A549 (cell line): Measurements from ENCODE around the gene SRPRA. TPM values are rescaled to one million over a fixed set of nuclear protein-coding genes. Genes with fewer than 3 reads are reported as not detected.

Experiments used
- ATAC-seq, 2 experiments: fragments of 200-7000 bp in 1 of 2; fragments of >200 bp in 1 of 2; cut with Nextera tagmentation in 1 of 2; cut with Tn5 transposase in 1 of 2; 3 replicates each; pipeline versions ENCODE4 v1.8.0 to v1.9.1; 2018 to 2020; ENCODE audit warnings: mild to moderate bottlenecking in 1 of 2, moderate library complexity in 1 of 2
- CTCF ChIA-PET: fragments of 300-600 bp; sonication (Branson Sonifier 250); formaldehyde crosslinking; extraction: SDS; loops from one replicate; lab custom pipeline; 2021; ENCODE audit warnings: antibody characterized with exemption, inconsistent platforms; lab: Yijun Ruan, JAX
- POLR2A ChIA-PET: fragments of 350-600 bp; formaldehyde crosslinking; extraction: SDS; loops from one replicate; lab custom pipeline; 2021; ENCODE audit warnings: antibody characterized with exemption, inconsistent platforms; lab: Yijun Ruan, JAX
- DNase-seq, 2 experiments: peaks; one replicate each; pipeline versions ENCODE4 v3.0.0 to v3.0.0-alpha.2; 2011 to 2016; ENCODE audit warnings: low read depth in 1 of 2, low spot score in 1 of 2
- FAIRE-seq: peaks from 2 replicates; lab custom pipeline; 2011; peaks lifted over from hg19 to GRCh38; lab: Jason Lieb, UNC
- H3K27ac ChIP-seq, 2 experiments: fragments of >200 bp; sonication (Bioruptor Twin); formaldehyde crosslinking; 3 replicates each; pipeline ENCODE4 v1.5.1; 2016 to 2017
- H3K4me1 ChIP-seq: fragments of >200 bp; sonication (Bioruptor Twin); formaldehyde crosslinking; 3 replicates; pipeline ENCODE4 v1.6.1; 2016
- H3K4me2 ChIP-seq: fragments of >200 bp; sonication (Bioruptor Twin); formaldehyde crosslinking; 3 replicates; pipeline ENCODE4 v1.6.1; 2016
- H3K4me3 ChIP-seq: fragments of >200 bp; sonication (Bioruptor Twin); formaldehyde crosslinking; 3 replicates; pipeline ENCODE4 v1.5.1; 2016
- H3K9me3 ChIP-seq: fragments of >200 bp; sonication (Bioruptor Twin); formaldehyde crosslinking; 3 replicates; pipeline ENCODE4 v1.6.1; 2016
- CBX2 ChIP-seq: fragments of 200-600 bp; sonication (generic); IDR thresholded peaks from 2 replicates; pipeline ENCODE4 v1.6.1; 2016; ENCODE audit warnings: low read depth, mild to moderate bottlenecking, borderline replicate concordance
- CBX8 ChIP-seq: fragments of 200-600 bp; sonication (generic); IDR thresholded peaks from 2 replicates; pipeline ENCODE4 v1.6.1; 2016
- EHF ChIP-seq: fragments of 250-450 bp; sonication (Bioruptor Pico); IDR thresholded peaks from 2 replicates; pipeline ENCODE4 v1.5.0; 2020; ENCODE audit warnings: mild to moderate bottlenecking
- FOSB ChIP-seq: fragments of 250-450 bp; sonication (Bioruptor Pico); IDR thresholded peaks from 2 replicates; pipeline ENCODE4 v1.5.0; 2020; ENCODE audit warnings: mild to moderate bottlenecking, moderate library complexity
- FOXS1 ChIP-seq: fragments of 250-450 bp; sonication (Bioruptor Pico); IDR thresholded peaks from 2 replicates; pipeline ENCODE4 v1.5.0; 2020; ENCODE audit warnings: mild to moderate bottlenecking, moderate library complexity
- GATA3 ChIP-seq: IDR thresholded peaks from 2 replicates; pipeline ENCODE4 v1.6.1; 2012; ENCODE audit warnings: borderline replicate concordance
- HDAC2 ChIP-seq: fragments of 200-600 bp; sonication (generic); IDR thresholded peaks from 2 replicates; pipeline ENCODE4 v1.6.1; 2016
- HOXA7 ChIP-seq: fragments of 250-450 bp; sonication (Bioruptor Pico); IDR thresholded peaks from 2 replicates; pipeline ENCODE4 v1.5.0; 2020; ENCODE audit warnings: mild to moderate bottlenecking, moderate library complexity
- HOXB5 ChIP-seq: fragments of 250-450 bp; sonication (Bioruptor Pico); IDR thresholded peaks from 2 replicates; pipeline ENCODE4 v1.5.0; 2020; ENCODE audit warnings: mild to moderate bottlenecking, moderate library complexity
- KDM1A ChIP-seq: fragments of 200-600 bp; sonication (generic); IDR thresholded peaks from 2 replicates; pipeline ENCODE4 v1.6.1; 2016; ENCODE audit warnings: low read depth, mild to moderate bottlenecking
- MAZ ChIP-seq: fragments of 150-350 bp; IDR thresholded peaks from 2 replicates; pipeline ENCODE4 v1.6.1; 2014; ENCODE audit warnings: antibody characterized with exemption, low read depth, low read length, borderline replicate concordance
- NR3C1 ChIP-seq: fragments of >200 bp; sonication (Bioruptor Twin); formaldehyde crosslinking; IDR thresholded peaks from 3 replicates; pipeline ENCODE4 v1.6.1; 2017
- POLR2A ChIP-seq: IDR thresholded peaks from 2 replicates; pipeline ENCODE4 v1.6.1; 2012; ENCODE audit warnings: mild to moderate bottlenecking, low read length
- RARB ChIP-seq: fragments of 250-450 bp; sonication (Bioruptor Pico); IDR thresholded peaks from 2 replicates; pipeline ENCODE4 v1.8.0; 2021; ENCODE audit warnings: mild to moderate bottlenecking, moderate library complexity
- REST ChIP-seq: fragments of 200-600 bp; sonication (generic); IDR thresholded peaks from 2 replicates; pipeline ENCODE4 v1.6.1; 2016; ENCODE audit warnings: antibody characterized with exemption, mild to moderate bottlenecking, moderate library complexity
- USF2 ChIP-seq: fragments of 450-650 bp; IDR thresholded peaks from 2 replicates; pipeline ENCODE4 v1.6.1; 2014; ENCODE audit warnings: antibody characterized with exemption
- ZC3H11A ChIP-seq: fragments of 450-650 bp; IDR thresholded peaks from 2 replicates; pipeline ENCODE4 v1.6.1; 2014; ENCODE audit warnings: antibody characterized with exemption, mild to moderate bottlenecking
- ZFP36 ChIP-seq: fragments of 450-650 bp; IDR thresholded peaks from 2 replicates; pipeline ENCODE4 v1.6.1; 2014; ENCODE audit warnings: borderline replicate concordance; ENCODE audit not compliant: partially characterized antibody
- ZNF302 ChIP-seq: fragments of 250-450 bp; sonication (Bioruptor Pico); IDR thresholded peaks from 2 replicates; pipeline ENCODE4 v1.9.0; 2021; ENCODE audit warnings: inconsistent platforms, mild to moderate bottlenecking, moderate library complexity
- WGBS: methylation state at CpG from one replicate; pipeline ENCODE4 v1.1.6; 2017; ENCODE audit errors: missing lambda C conversion rate; 5-methylcytosine and 5-hydroxymethylcytosine counted together
- polyA plus RNA-seq, 4 experiments: library from polyadenylated mRNA; depleted of rRNA in 3 of 4; stranded (reverse); fragments of >200 nt; fragmentation: RNase III in 1 of 4; extraction: RNeasy Plus Mini Kit Qiagen cat#74134 plus additional on column Dnase treatment in 1 of 4; gene quantifications; 2 replicates in 3 of 4; 3 replicates in 1 of 4; pipeline ENCODE4 v1.2.3, GENCODE V29; 2011 to 2017

Gene SRPRA
- polyA plus RNA-seq, 2 of the 4 experiments (the other 2 are of a cell fraction): 45.1 to 92.2 TPM

- DNase-seq (no peak), FAIRE-seq (no peak), ATAC-seq (no peak)
- H3K9me3 ChIP-seq: no peaks in the 10 kb centered on the region
- CTCF ChIA-PET: no interaction called here
- TF ChIP-seq GATA3 (no peak), REST (no peak), RARB (CRISPR knock-in tag) (no peak), ZFP36 (no peak), MAZ (no peak), CBX2 (no peak), FOXS1 (CRISPR knock-in tag) (no peak), POLR2A (no peak), USF2 (no peak), NR3C1 (no peak)
- POLR2A ChIA-PET: no interaction called here
- WGBS: 82% methylated on average over 8 of the region's 8 CpGs
- H3K4me3 ChIP-seq: no peak overlapping the region
- H3K4me2 ChIP-seq: no peak overlapping the region
- H3K4me1 ChIP-seq: peaks cover 8% of the 10 kb centered on the region; the same call in 2 of the 3 replicates
- no peak overlapping the region for H3K27ac ChIP-seq
These were observed 10.5 kb upstream of the SRPRA start for GRCh38 chr11:126279191-126279590.

- CTCF ChIA-PET: no interaction called here
- Histone ChIP-seq H3K4me3 (no peak overlapping the region), H3K9me3 (no peaks in the 10 kb centered on the region), H3K4me1 (0 out of 3 replicates have a peak, but pooled peaks cover 3% of the 10 kb centered on the region), H3K27ac (no peak overlapping the region), H3K4me2 (no peak overlapping the region)
- FAIRE-seq (no peak), ATAC-seq (no peak), DNase-seq (no peak)
- POLR2A ChIA-PET: interaction anchor here (1.0 kb wide), 1 partner anchor 9 kb away, joined by 3 read pairs; the partner anchor contains the start of genes FOXRED1 and SRPRA
- WGBS: 97% methylated on average over 4 of the region's 4 CpGs
- TF ChIP-seq USF2 (no peak), ZC3H11A (no peak), CBX8 (no peak), KDM1A (no peak), CBX2 (no peak), HOXA7 (CRISPR knock-in tag) (no peak)
These were observed 9.1 kb upstream of the SRPRA start for GRCh38 chr11:126277780-126278179.

DNA sequence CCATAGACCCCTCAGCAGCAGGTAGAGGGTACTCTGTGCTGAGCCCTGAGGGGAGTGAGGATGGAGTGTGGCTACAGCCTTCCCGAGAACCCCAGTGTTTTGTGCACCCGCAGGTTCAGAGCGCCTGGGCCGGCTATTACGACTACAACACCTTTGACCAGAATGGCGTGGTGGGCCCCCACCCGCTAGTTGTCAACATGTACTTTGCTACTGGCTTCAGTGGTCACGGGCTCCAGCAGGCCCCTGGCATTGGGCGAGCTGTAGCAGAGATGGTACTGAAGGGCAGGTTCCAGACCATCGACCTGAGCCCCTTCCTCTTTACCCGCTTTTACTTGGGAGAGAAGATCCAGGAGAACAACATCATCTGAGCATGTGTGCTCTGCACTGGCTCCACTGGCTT lies 8.6 kb upstream of the SRPRA start:
- Histone ChIP-seq H3K4me2 (no peak overlapping the region), H3K4me1 (0 out of 3 replicates have a peak, but pooled peaks cover 2% of the 10 kb centered on the region), H3K27ac (no peak overlapping the region; a peak in 1 of 6 replicates), H3K4me3 (no peak overlapping the region), H3K9me3 (no peaks in the 10 kb centered on the region)
- CTCF ChIA-PET: no interaction called here
- 94% methylated on average over 4 of the region's 11 CpGs for WGBS
- no peak for FAIRE-seq
- POLR2A ChIA-PET: no interaction called here
- no peak for ATAC-seq
- TF ChIP-seq FOSB (CRISPR knock-in tag) (no peak), ZNF302 (CRISPR knock-in tag) (no peak), HDAC2 (no peak), HOXB5 (CRISPR knock-in tag) (no peak), EHF (CRISPR knock-in tag) (no peak), POLR2A (no peak)
- DNase-seq: no peak
